ENCODE data around the gene APOC1.

Gene APOC1

DNA sequence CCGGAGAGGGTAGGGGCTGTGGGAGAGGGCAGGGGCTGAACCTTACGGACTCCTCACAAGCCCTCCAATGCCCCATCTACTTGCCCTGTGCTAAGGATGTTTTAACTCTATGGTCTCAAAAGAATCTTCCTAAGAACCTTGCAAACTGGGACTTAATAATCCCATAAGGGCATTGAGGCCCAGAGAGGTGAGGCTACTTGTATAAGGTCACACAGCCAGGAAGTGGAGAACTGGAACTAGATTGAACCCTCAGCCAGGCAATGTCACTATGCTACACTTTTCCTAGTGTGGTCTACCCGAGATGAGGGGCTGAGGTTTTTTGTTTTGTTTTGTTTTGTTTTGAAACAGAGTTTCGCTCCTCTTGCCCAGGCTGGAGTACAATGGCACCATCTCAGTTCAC lies 17.1 kb downstream of the APOC1 start:
- H3K27me3 ChIP-seq (ENCODE audit: control insufficient read depth, insufficient read depth, low read length) = no peaks in the 10 kb centered on the region
- no peak overlapping the region for H3K4me3 ChIP-seq (ENCODE audit: low read length)
- no peak overlapping the region for H3K9ac ChIP-seq (ENCODE audit: low read length)
- no peaks in the 10 kb centered on the region for H3K36me3 ChIP-seq (ENCODE audit: control insufficient read depth, insufficient read depth, low read length)
- peaks cover 19% of the 10 kb centered on the region for H3K4me1 ChIP-seq (ENCODE audit: control insufficient read depth, insufficient read depth, low read length)
- H3K9me3 ChIP-seq (ENCODE audit: control insufficient read depth, low read length) = no peaks in the 10 kb centered on the region

DNA sequence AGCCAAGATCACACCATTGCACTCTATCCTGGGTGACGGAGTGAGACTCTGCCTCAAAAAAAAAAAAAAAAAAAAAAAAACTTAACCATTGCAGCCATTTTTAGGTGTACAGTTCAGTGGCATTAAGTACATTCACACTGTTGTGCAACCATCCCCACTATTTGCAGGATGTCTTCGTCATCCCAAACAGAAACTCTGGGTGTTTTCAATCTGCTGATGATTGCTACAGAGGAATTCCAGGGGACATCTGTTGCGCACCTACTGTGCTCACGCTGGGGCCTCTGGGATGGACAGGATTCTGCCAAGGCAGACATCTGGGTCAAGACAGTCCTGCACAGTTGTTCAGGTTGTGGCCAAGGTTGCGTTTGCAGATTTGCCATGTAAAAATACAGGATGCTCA lies 25.3 kb downstream of the APOC1 start:
- H3K4me1 ChIP-seq (ENCODE audit: control insufficient read depth, insufficient read depth, low read length) = peaks cover 6% of the 10 kb centered on the region
- H3K4me3 ChIP-seq (ENCODE audit: low read length) = no peak overlapping the region
- no peak overlapping the region for H3K9ac ChIP-seq (ENCODE audit: low read length)
- no peaks in the 10 kb centered on the region for H3K36me3 ChIP-seq (ENCODE audit: control insufficient read depth, insufficient read depth, low read length)
- no peaks in the 10 kb centered on the region for H3K9me3 ChIP-seq (ENCODE audit: control insufficient read depth, low read length)
- no peaks in the 10 kb centered on the region for H3K27me3 ChIP-seq (ENCODE audit: control insufficient read depth, insufficient read depth, low read length)

DNA sequence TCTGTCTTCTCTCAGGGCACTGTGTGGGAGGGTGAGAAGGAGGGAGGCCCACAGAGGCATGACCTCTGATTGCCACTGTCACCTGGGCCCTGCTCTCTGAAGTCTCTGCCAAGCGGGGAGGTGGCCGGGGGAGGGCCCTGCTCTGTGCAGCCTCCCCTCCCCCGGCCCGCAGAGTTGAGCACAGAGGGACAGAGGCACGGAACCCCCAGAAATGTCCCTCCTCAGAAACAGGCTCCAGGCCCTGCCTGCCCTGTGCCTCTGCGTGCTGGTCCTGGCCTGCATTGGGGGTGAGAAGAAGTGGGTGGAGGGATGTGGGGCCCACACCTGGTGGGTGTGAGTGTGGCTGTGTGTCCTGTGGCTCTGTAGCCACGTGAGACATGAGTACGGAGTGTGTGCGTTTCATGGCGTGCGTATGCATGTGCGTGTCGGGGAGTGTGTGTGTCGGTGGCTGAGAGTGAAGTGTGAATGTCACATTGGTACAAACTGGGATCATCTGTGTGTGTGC lies 27.7 kb downstream of the APOC1 start, which contains the start of gene APOC4:
APOC4 (plus strand) TSS at position 171 of the 505 bp plus-strand sequence; CDS start at position 212, 41 bp downstream.
- Histone ChIP-seq H3K9me3 (ENCODE audit: control insufficient read depth, low read length) (no peaks in the 10 kb centered on the region), H3K4me1 (ENCODE audit: control insufficient read depth, insufficient read depth, low read length) (no peaks in the 10 kb centered on the region), H3K4me3 (ENCODE audit: low read length) (no peak within 1 kb of the TSS), H3K9ac (ENCODE audit: low read length) (no peak within 1 kb of the TSS), H3K27me3 (ENCODE audit: control insufficient read depth, insufficient read depth, low read length) (no peaks in the 10 kb centered on the region), H3K36me3 (ENCODE audit: control insufficient read depth, insufficient read depth, low read length) (no peaks in the 10 kb centered on the region)

DNA sequence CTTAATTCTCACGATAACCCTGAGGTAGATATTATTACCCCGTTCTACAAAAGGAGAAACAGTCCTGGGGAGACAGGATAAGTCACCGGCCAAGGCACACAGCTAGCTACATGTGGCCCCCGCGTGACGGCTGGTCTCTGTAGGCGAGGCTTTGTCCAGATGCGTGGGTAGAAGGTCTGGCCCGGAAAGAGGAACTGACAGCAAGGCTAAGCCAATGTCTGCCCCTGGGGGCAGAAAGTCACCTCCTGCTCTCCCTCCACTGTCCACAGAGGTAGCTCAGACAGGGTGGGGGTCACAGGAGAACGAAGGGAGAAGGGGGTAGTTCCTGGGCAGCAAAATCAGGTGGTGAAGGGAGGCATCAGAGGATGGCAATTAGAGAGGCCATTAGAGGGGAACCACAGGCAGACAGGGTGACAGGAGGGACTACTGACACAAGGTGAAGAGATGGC lies 29.4 kb downstream of the APOC1 start:
- Histone ChIP-seq H3K9ac (ENCODE audit: low read length) (no peak overlapping the region), H3K4me1 (ENCODE audit: control insufficient read depth, insufficient read depth, low read length) (no peaks in the 10 kb centered on the region), H3K27me3 (ENCODE audit: control insufficient read depth, insufficient read depth, low read length) (no peaks in the 10 kb centered on the region), H3K4me3 (ENCODE audit: low read length) (no peak overlapping the region), H3K36me3 (ENCODE audit: control insufficient read depth, insufficient read depth, low read length) (no peaks in the 10 kb centered on the region), H3K9me3 (ENCODE audit: control insufficient read depth, low read length) (no peaks in the 10 kb centered on the region)

DNA sequence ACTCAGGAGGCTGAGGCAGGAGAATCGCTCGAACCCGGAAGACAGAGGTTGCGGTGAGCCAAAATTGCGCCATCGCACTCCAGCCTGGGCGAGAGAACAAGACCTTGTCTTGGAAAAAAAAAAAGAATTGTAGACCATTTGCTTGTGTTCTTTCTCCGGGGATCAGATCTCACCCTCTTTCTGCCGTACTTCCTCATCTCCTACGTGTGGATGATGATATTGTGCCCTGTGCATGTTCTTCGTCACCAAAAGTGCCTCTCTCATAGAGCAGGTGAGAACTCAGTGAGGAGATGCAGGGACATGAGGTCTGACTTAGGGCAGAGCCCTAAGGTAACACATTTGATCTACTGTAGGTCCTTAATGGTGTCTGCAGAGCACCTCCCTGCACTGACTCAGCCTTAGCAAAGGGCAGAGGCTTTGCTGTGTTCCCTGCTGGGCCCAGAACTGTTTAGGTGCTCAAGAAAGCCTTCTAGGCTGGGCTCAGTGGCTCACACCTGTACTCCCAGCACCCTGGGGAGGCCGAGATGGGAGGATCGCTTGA lies 32.7 kb downstream of the APOC1 start:
- Histone ChIP-seq H3K4me1 (ENCODE audit: control insufficient read depth, insufficient read depth, low read length) (peaks cover 7% of the 10 kb centered on the region), H3K9ac (ENCODE audit: low read length) (no peak overlapping the region), H3K4me3 (ENCODE audit: low read length) (no peak overlapping the region), H3K9me3 (ENCODE audit: control insufficient read depth, low read length) (no peaks in the 10 kb centered on the region), H3K36me3 (ENCODE audit: control insufficient read depth, insufficient read depth, low read length) (no peaks in the 10 kb centered on the region), H3K27me3 (ENCODE audit: control insufficient read depth, insufficient read depth, low read length) (no peaks in the 10 kb centered on the region)

DNA sequence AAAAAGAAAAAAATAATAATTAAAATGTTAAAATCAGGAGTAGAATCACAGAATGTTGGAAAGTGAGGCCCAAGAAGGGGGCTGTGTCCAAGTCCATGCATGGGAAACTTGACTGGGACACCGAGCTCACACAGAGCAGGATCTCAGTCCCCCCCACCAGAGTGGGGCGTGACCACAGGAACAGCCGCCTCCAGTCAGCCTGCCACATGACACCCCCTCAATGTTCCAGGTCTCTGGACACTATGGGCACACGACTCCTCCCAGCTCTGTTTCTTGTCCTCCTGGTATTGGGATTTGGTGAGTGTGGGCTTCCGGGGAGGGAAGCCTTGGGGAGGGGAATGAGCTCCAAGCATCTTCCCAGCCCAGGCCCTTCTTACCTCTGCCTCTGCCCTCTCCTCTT lies 33.8 kb downstream of the APOC1 start:
- no peak overlapping the region for H3K4me3 ChIP-seq (ENCODE audit: low read length)
- H3K4me1 ChIP-seq (ENCODE audit: control insufficient read depth, insufficient read depth, low read length) = peaks cover 7% of the 10 kb centered on the region
- no peaks in the 10 kb centered on the region for H3K36me3 ChIP-seq (ENCODE audit: control insufficient read depth, insufficient read depth, low read length)
- no peaks in the 10 kb centered on the region for H3K9me3 ChIP-seq (ENCODE audit: control insufficient read depth, low read length)
- H3K9ac ChIP-seq (ENCODE audit: low read length) = no peak overlapping the region
- H3K27me3 ChIP-seq (ENCODE audit: control insufficient read depth, insufficient read depth, low read length) = no peaks in the 10 kb centered on the region

DNA sequence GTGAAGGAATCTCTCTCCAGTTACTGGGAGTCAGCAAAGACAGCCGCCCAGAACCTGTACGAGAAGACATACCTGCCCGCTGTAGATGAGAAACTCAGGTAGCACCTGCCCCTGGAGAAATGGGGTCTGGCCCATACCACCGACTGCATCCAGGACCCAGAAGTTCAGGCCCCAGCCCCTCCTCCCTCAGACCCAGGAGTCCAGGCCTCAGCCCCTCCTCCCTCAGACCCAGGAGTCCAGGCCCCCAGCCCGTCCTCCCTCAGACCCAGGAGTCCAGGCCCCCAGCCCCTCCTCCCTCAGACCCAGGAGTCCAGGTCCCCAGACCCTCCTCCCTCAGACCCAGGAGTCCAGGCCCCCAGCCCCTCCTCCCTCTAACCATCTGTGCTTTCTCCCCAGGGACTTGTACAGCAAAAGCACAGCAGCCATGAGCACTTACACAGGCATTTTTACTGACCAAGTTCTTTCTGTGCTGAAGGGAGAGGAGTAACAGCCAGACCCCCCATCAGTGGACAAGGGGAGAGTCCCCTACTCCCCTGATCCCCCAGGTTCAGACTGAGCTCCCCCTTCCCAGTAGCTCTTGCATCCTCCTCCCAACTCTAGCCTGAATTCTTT lies 34.5 kb downstream of the APOC1 start:
- peaks cover 7% of the 10 kb centered on the region for H3K4me1 ChIP-seq (ENCODE audit: control insufficient read depth, insufficient read depth, low read length)
- H3K9ac ChIP-seq (ENCODE audit: low read length) = no peak overlapping the region
- no peaks in the 10 kb centered on the region for H3K9me3 ChIP-seq (ENCODE audit: control insufficient read depth, low read length)

DNA sequence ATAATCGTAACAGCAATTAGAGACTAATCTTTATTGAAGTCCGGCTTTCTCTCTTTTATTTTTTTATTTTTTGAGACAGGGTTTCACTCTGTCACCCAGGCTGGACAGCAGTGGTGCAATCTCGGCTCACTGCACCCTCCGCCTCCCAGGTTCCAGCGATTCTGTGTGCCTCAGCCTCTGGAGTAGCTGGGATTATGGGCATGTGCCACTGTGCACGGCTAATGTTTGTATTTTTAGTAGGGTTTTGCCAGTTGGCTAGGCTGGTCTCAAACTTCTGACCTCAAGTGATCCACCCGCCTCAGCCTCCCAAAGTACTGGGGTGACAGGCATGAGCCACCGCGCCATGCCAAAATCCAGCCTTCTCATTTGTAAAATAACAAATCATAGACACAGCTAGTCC lies 35.1 kb downstream of the APOC1 start:
- Histone ChIP-seq H3K9ac (ENCODE audit: low read length) (no peak overlapping the region), H3K27me3 (ENCODE audit: control insufficient read depth, insufficient read depth, low read length) (no peaks in the 10 kb centered on the region), H3K36me3 (ENCODE audit: control insufficient read depth, insufficient read depth, low read length) (no peaks in the 10 kb centered on the region), H3K4me1 (ENCODE audit: control insufficient read depth, insufficient read depth, low read length) (peaks cover 7% of the 10 kb centered on the region), H3K4me3 (ENCODE audit: low read length) (no peak overlapping the region), H3K9me3 (ENCODE audit: control insufficient read depth, low read length) (no peaks in the 10 kb centered on the region)

More for the DNA sequence above, 34.5 kb downstream of the APOC1 start:
- Histone ChIP-seq H3K27me3 (ENCODE audit: control insufficient read depth, insufficient read depth, low read length) (no peaks in the 10 kb centered on the region), H3K36me3 (ENCODE audit: control insufficient read depth, insufficient read depth, low read length) (no peaks in the 10 kb centered on the region), H3K4me3 (ENCODE audit: low read length) (no peak overlapping the region)

DNA sequence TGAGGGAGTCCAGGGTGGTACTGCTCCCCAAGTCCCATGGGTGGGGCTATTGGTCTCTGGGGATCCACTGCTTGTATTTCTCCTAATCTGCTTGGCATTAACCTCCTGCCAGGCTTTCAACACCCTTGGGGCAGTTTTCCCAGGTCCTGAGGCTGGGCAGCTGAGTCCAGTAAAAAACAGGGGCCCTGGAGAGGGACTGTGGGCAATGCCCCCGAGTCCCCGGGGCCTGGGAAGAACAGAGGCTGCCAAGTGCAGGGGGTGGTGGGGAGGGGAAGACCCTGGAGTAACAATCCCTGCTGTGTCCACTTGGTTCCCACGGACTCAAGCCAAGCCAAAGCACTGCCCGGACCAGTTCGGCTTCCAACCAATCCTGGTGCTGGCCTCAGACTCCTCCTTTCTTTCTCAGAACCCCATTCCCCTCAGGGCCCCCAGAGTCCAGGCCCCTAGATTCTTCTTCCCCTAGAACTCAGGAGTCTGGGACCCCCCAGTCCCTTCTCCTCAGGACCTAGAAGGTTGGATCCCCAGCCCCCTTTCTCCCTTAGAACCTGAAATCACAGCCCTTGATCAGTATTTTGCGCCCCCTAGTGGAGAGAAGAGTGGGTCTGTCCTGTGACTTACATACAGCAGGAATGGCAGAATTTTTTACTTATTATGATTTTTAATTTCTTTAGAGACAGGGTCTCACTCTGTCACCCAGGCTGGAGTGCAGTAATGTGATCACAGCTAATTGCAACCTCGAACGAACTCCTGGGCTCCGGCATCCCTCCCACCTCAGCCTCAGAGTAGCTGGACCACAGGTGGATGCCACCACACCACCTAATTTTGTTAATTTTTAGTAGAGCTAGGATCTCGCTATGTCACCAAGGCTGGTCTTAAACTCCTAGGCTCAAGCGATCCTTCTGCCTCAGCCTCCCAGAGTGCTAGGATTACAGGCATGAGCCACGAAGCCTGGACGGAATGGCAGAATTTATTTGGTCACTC lies 37.1 kb downstream of the APOC1 start:
- Histone ChIP-seq H3K4me3 (ENCODE audit: low read length) (no peak overlapping the region), H3K27me3 (ENCODE audit: control insufficient read depth, insufficient read depth, low read length) (no peaks in the 10 kb centered on the region), H3K9me3 (ENCODE audit: control insufficient read depth, low read length) (no peaks in the 10 kb centered on the region), H3K36me3 (ENCODE audit: control insufficient read depth, insufficient read depth, low read length) (no peaks in the 10 kb centered on the region), H3K4me1 (ENCODE audit: control insufficient read depth, insufficient read depth, low read length) (peaks cover 14% of the 10 kb centered on the region), H3K9ac (ENCODE audit: low read length) (peak overlapping the region; percentile 56)

DNA sequence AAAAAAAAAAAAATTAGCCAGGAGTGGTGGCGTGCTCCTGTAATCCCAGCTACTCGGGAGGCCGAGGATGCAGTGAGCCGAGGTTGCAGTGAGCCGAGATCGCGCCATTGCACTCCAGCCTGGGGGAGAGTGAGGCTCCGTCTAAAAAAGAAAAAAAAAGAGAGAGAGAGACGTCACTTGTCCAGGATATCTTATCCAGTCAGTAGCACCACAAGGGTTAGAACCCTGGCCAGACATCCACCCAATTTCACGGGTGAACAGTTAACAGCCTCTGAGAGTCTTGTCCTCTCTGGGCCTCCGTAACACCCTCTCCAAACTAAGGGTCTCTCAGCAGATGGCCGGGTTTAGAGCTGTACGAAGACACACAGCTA lies 39.9 kb downstream of the APOC1 start:
- no peaks in the 10 kb centered on the region for H3K36me3 ChIP-seq (ENCODE audit: control insufficient read depth, insufficient read depth, low read length)
- H3K4me3 ChIP-seq (ENCODE audit: low read length) = peak overlapping the region; percentile 95
- no peaks in the 10 kb centered on the region for H3K9me3 ChIP-seq (ENCODE audit: control insufficient read depth, low read length)
- H3K4me1 ChIP-seq (ENCODE audit: control insufficient read depth, insufficient read depth, low read length) = peaks cover 20% of the 10 kb centered on the region
- H3K9ac ChIP-seq (ENCODE audit: low read length) = peak overlapping the region; percentile 91
- no peaks in the 10 kb centered on the region for H3K27me3 ChIP-seq (ENCODE audit: control insufficient read depth, insufficient read depth, low read length)

DNA sequence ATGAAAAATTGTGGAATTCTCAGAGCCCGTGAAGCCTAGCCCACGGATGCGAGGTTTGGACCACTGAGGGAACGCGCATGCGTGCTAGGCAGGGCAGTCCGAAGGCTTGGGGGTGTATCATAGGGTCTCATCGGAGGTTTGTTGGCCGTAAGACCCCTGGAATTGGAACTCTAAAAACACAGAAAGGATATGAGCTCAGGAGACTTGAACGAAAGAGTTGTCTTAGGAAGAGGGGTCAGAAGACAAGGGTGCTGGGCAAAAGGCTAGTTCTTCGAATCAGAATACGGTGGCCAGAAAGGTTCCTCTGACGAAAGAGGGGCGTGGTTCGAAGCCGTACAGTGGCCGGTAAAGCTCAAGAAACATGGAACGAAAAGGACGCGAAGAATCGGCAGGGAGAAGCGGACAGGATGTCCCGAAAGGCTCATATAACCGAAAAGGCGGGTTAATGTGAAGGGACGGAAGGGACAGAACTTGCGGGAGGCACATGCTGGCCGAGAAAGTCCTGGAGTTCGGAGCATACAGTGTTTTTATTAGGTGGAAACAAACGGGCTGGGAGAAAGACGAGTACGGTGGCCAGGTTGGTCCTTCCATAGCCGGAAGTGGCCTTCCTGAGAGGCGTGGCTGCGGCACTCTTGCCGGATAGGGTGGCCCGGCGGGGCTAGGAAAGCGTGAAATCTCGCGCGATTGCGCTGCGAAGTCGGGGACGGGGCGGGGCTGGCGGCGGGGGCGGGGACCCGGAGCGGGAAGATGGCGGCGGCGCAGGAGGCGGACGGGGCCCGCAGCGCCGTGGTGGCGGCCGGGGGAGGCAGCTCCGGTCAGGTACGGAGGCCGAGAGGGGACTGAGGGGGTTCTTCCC lies 40.5 kb downstream of the APOC1 start, which contains the start of gene CLPTM1:
CLPTM1 (plus strand) TSS at position 732 of the 856 bp plus-strand sequence; CDS start at position 748, 16 bp downstream.
- peaks cover 20% of the 10 kb centered on the region for H3K4me1 ChIP-seq (ENCODE audit: control insufficient read depth, insufficient read depth, low read length)
- no peaks in the 10 kb centered on the region for H3K27me3 ChIP-seq (ENCODE audit: control insufficient read depth, insufficient read depth, low read length)
- H3K9ac ChIP-seq (ENCODE audit: low read length) = peak within 1 kb of the TSS; percentile 91
- no peaks in the 10 kb centered on the region for H3K36me3 ChIP-seq (ENCODE audit: control insufficient read depth, insufficient read depth, low read length)
- no peaks in the 10 kb centered on the region for H3K9me3 ChIP-seq (ENCODE audit: control insufficient read depth, low read length)
- H3K4me3 ChIP-seq (ENCODE audit: low read length) = peak within 1 kb of the TSS; percentile 95

All from mucosa of stomach (tissue), 1 donor.